SK-N-MC (cell line): ENCODE results near the gene PLIN1.

Experiments used
- EZH2 ChIP-seq: fragments of 200-600 bp; sonication (generic); IDR thresholded peaks from one replicate; pipeline ENCODE4 v1.6.1; 2017; ENCODE audit warnings: antibody characterized with exemption
- FOXP2 ChIP-seq: optimal IDR thresholded peaks from 2 replicates; pipeline ENCODE3; 2011; ENCODE audit warnings: mild to moderate bottlenecking, moderate library complexity; ENCODE audit not compliant: insufficient read depth; ENCODE audit errors: extremely low read length, control extremely low read depth
- POLR2AphosphoS5 ChIP-seq: IDR thresholded peaks from 2 replicates; pipeline ENCODE4 v1.6.1; 2012; ENCODE audit warnings: mild to moderate bottlenecking, low read depth, low read length, borderline replicate concordance

DNA sequence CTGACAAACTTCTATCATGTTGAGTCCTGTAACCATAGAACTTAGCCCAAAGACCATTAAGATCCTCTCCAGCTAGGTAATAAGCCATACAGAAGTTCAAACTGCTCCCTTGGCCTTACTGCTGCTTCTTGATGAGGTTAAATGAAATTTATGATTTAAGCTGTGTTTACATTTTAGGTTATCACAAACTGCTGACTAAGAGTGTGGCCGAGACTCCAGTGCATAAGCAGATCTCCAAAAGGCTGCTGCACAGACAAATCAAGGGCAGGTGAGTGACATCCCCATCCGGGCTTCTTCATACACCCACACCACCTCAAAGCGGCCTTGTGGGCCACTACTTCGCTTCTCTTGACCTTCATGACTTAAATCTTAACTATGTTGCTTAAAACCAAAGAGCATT lies 62.9 kb downstream of the PLIN1 start:
- no peak for TF ChIP-seq EZH2
- TF ChIP-seq POLR2AphosphoS5 = no peak
- no peak for TF ChIP-seq FOXP2
